CD4-positive, alpha-beta T cell (primary cell): Measurements from ENCODE around the gene BACH1. TPM values are rescaled to one million over a fixed set of nuclear protein-coding genes. Genes with fewer than 3 reads are reported as not detected.
A peak's percentile ranks its signal among the peaks of the same experiment; 100 is the strongest.

Source experiments
- ATAC-seq: fragments of 200-7000 bp; cut with Tn5 transposase; one replicate; pipeline ENCODE4 v1.10.0; 2022; ENCODE audit warnings: mild to moderate bottlenecking; ENCODE audit not compliant: poor library complexity
- CTCF ChIA-PET: fragments of 350-600 bp; sonication (Branson Sonifier 250); formaldehyde crosslinking; loops from one replicate; lab custom pipeline; 2021; ENCODE audit warnings: antibody characterized with exemption, inconsistent platforms; lab: Charles Lee
- POLR2A ChIA-PET: fragments of 350-600 bp; sonication (Branson Sonifier 250); formaldehyde crosslinking; loops from one replicate; lab custom pipeline; 2021; ENCODE audit warnings: antibody characterized with exemption, inconsistent platforms; lab: Charles Lee
- DNase-seq, 14 experiments: peaks; one replicate each; pipeline ENCODE4 v3.0.0-alpha.2; 2013 to 2020; ENCODE audit warnings: mixed read lengths in 2 of 14
- H3K27ac ChIP-seq, 2 donors: one replicate each; pipeline versions ENCODE4 v1.5.1 to v1.7.0; 2013; ENCODE audit warnings: low read length in 2 of 2, low read depth in 1 of 2, mild to moderate bottlenecking in 1 of 2
- H3K27me3 ChIP-seq, 2 experiments: 1 replicate in 1 of 2; 2 replicates in 1 of 2; pipeline versions ENCODE4 v1.6.1 to v1.7.0; 2013; ENCODE audit warnings: low read length in 2 of 2, control low read depth in 1 of 2, mild to moderate bottlenecking in 1 of 2, moderate library complexity in 1 of 2; ENCODE audit not compliant: insufficient read depth in 2 of 2, control insufficient read depth in 1 of 2
- H3K36me3 ChIP-seq: one replicate; pipeline ENCODE4 v1.6.1; 2013; ENCODE audit warnings: low read length, control low read depth; ENCODE audit not compliant: insufficient read depth
- H3K4me1 ChIP-seq: one replicate; pipeline ENCODE4 v1.6.1; 2013; ENCODE audit warnings: low read length, control low read depth; ENCODE audit not compliant: insufficient read depth
- H3K4me3 ChIP-seq: one replicate; pipeline ENCODE4 v1.5.1; 2013; ENCODE audit warnings: mild to moderate bottlenecking, low read length, moderate library complexity
- H3K9me3 ChIP-seq, 2 experiments: 1 replicate in 1 of 2; 2 replicates in 1 of 2; pipeline versions ENCODE4 v1.6.1 to v1.7.0; 2013; ENCODE audit warnings: low read length in 2 of 2, mild to moderate bottlenecking in 2 of 2, control low read depth in 1 of 2, moderate library complexity in 1 of 2; ENCODE audit not compliant: control insufficient read depth in 1 of 2, insufficient read depth in 1 of 2
- H3K27ac Mint-ChIP-seq: one replicate; pipeline ENCODE4 v1.8.0; 2020; ENCODE audit warnings: mixed read lengths
- H3K27me3 Mint-ChIP-seq: one replicate; pipeline ENCODE4 v1.8.0; 2021; ENCODE audit warnings: mixed read lengths
- H3K36me3 Mint-ChIP-seq: one replicate; pipeline ENCODE4 v1.8.0; 2021; ENCODE audit warnings: low read depth, mixed read lengths
- H3K4me1 Mint-ChIP-seq: one replicate; pipeline ENCODE4 v1.8.0; 2021; ENCODE audit warnings: low read depth, mixed read lengths
- H3K4me3 Mint-ChIP-seq: one replicate; pipeline ENCODE4 v1.8.0; 2020; ENCODE audit warnings: mild to moderate bottlenecking, mixed read lengths
- H3K9me3 Mint-ChIP-seq: one replicate; pipeline ENCODE4 v1.8.0; 2020; ENCODE audit warnings: mixed read lengths
- CTCF ChIP-seq: fragments of 200-600 bp; IDR thresholded peaks from one replicate; pipeline ENCODE4 v1.8.0; 2022; ENCODE audit warnings: antibody characterized with exemption, mild to moderate bottlenecking
- intact Hi-C, 2 experiments: fragments of 100-400 bp; cut with DNase I in 1 of 2; cut with micrococcal nuclease in 1 of 2; formaldehyde crosslinking; loops; one replicate each; pipeline versions ENCODE4 v1.15.1 to v1.9.0; 2023 to 2025; cut with DNase I, micrococcal nuclease
- total RNA-seq, 174 experiments: library from RNA in 2 of 174; stranded (reverse) in 2 of 174; gene quantifications; one replicate each; pipeline ENCODE4 v1.2.3 and lab custom pipeline; 2021 to 2026

The BACH1 gene
- total RNA-seq, 2 experiments from 2014 or later, result 64.4 to 65.9 TPM

GRCh38 chr21:29299916-29300806, 1.4 kb downstream of the BACH1 start:
- DNase-seq, result peak in 12 of 14 experiments; percentile 8 to 77 (median 25)
- peaks cover 78% of the 10 kb centered on the region for H3K4me1 Mint-ChIP-seq
- no peaks in the 10 kb centered on the region for H3K27me3 ChIP-seq

GRCh38 chr21:29300807-29301138, 2.1 kb downstream of the BACH1 start:
- H3K36me3 Mint-ChIP-seq, result peaks cover 17% of the 10 kb centered on the region

More at GRCh38 chr21:29299916-29300806, 1.4 kb downstream of the BACH1 start:
- Histone ChIP-seq H3K9me3 (peaks cover 0 to 6% of the 10 kb centered on the region in 2 experiments), H3K4me1 (peaks cover 38% of the 10 kb centered on the region), H3K27ac (peak overlapping the region in 1 of 2 donors; percentile 39), H3K36me3 (no peaks in the 10 kb centered on the region), H3K4me3 (peak overlapping the region; percentile 85)
- ATAC-seq, result peak; percentile 35
- CTCF ChIA-PET, result interaction anchor here (0.9 to 2.0 kb wide), 6 partner anchors 16 to 224 kb away, joined by 3 to 7 read pairs (median 4); no protein-coding TSS in a partner anchor
- intact Hi-C loops, result loop anchor here (2.0 to 10.0 kb wide), 11 partner anchors 42 to 413 kb away; partner anchors contain the start of genes LTN1 (in 2 of the 2) and CCT8 (in 1 of the 2)
- Mint-ChIP-seq H3K36me3 (peaks cover 17% of the 10 kb centered on the region), H3K27ac (peak overlapping the region; percentile 86), H3K9me3 (no peaks in the 10 kb centered on the region), H3K27me3 (no peaks in the 10 kb centered on the region), H3K4me3 (peak overlapping the region; percentile 92)
- POLR2A ChIA-PET, result interaction anchor here (0.7 to 4.4 kb wide), 19 partner anchors 9 to 308 kb away, joined by 3 to 24 read pairs (median 4); partner anchors contain the start of genes CCT8, LTN1 and USP16
- TF ChIP-seq CTCF, result no peak

More at GRCh38 chr21:29300807-29301138, 2.1 kb downstream of the BACH1 start:
- DNase-seq (no peak), ATAC-seq (no peak)
- ChIA-PET CTCF (interaction anchor here (1.1 to 2.0 kb wide), 3 partner anchors 47 to 224 kb away, joined by 3 to 7 read pairs (median 5); no protein-coding TSS in a partner anchor), POLR2A (interaction anchor here (1.0 to 4.4 kb wide), 5 partner anchors 13 to 308 kb away, joined by 3 to 24 read pairs (median 4); partner anchors contain the start of genes CCT8 and LTN1)
- H3K4me1 ChIP-seq, result peaks cover 31% of the 10 kb centered on the region
- H3K4me3 ChIP-seq, result no peak overlapping the region
- no peaks in the 10 kb centered on the region for H3K36me3 ChIP-seq
- H3K9me3 ChIP-seq, result peaks cover 0 to 6% of the 10 kb centered on the region in 2 experiments
- intact Hi-C loops, result loop anchor here (2.0 to 10.0 kb wide), 3 partner anchors 42 to 174 kb away; no protein-coding TSS in a partner anchor
- Mint-ChIP-seq H3K4me3 (peak overlapping the region; percentile 92), H3K4me1 (peaks cover 76% of the 10 kb centered on the region), H3K27me3 (no peaks in the 10 kb centered on the region), H3K27ac (peak overlapping the region; percentile 86), H3K9me3 (no peaks in the 10 kb centered on the region)
- TF ChIP-seq CTCF, result no peak
- H3K27ac ChIP-seq, result no peak overlapping the region
- no peaks in the 10 kb centered on the region for H3K27me3 ChIP-seq
